GM19238 (cell line): ENCODE data around the gene SYNGAP1.

Experiments used
- DNase-seq: peaks from one replicate; pipeline ENCODE4 v3.0.0; 2011; ENCODE audit warnings: low spot score; ENCODE audit not compliant: insufficient read length

SYNGAP1 gene

DNA sequence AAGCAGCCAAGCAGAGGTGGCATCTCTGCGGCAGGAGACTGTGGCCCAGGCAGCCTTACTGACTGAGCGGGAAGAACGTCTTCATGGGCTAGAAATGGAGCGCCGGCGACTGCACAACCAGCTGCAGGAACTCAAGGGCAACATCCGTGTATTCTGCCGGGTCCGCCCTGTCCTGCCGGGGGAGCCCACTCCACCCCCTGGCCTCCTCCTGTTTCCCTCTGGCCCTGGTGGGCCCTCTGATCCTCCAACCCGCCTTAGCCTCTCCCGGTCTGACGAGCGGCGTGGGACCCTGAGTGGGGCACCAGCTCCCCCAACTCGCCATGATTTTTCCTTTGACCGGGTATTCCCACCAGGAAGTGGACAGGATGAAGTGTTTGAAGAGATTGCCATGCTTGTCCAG, 15.0 kb upstream of the SYNGAP1 start:
- no peak for DNase-seq

DNA sequence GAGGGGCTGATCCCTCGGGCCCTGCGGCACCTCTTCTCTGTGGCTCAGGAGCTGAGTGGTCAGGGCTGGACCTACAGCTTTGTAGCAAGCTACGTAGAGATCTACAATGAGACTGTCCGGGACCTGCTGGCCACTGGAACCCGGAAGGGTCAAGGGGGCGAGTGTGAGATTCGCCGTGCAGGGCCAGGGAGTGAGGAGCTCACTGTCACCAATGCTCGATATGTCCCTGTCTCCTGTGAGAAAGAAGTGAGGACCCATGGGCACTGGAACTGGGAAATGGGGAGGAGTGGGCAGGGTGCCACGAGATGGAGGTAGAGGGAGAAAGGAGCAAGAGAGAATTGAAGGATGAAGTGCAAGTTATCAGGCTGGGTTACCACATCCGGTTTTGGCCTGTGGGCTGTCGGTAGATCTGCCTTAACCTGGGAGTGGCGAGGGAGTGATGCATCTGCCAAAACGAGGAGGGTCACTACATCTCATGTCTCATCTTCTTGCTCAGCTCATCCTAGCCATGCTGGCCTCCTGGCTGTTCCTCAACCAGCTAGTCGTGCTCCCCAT, 14.4 kb upstream of the SYNGAP1 start:
- DNase-seq, result no peak

DNA sequence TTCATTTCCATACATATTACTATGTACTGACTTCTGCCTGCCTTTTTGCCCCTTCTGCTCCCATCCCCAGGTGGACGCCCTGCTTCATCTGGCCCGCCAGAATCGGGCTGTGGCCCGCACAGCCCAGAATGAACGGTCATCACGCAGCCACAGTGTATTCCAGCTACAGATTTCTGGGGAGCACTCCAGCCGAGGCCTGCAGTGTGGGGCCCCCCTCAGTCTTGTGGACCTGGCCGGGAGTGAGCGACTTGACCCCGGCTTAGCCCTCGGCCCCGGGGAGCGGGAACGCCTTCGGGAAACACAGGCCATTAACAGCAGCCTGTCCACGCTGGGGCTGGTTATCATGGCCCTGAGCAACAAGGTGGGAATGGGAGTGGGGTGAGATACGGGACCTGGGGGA, 13.7 kb upstream of the SYNGAP1 start:
- no peak for DNase-seq

DNA sequence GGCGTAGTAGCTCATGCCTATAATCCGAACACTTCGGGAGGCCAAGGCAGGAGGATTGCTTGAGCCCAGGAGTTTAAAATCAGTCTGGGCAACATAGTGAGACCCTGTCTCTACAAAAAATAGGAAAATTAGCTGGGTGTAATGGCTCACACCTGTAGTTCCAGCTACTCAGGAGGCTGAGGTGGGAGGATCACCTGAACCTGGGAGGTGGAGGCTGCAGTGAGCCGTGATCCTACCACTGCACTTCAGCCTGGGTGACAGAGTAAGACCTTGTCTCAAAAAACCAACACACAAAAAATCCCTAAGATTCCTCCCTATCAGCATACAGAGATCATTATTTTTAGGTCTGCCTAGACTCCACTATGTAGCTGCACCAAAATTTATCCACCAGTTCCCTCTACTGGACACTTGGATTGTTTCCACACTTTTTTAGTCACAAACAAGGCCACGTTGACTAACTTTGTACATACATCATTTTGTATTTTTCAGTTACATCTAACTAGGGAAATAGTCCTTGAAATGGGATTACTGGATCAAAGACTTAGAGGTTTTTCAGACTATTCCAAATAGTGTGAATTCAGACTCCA, 12.6 kb upstream of the SYNGAP1 start:
- DNase-seq, result no peak

DNA sequence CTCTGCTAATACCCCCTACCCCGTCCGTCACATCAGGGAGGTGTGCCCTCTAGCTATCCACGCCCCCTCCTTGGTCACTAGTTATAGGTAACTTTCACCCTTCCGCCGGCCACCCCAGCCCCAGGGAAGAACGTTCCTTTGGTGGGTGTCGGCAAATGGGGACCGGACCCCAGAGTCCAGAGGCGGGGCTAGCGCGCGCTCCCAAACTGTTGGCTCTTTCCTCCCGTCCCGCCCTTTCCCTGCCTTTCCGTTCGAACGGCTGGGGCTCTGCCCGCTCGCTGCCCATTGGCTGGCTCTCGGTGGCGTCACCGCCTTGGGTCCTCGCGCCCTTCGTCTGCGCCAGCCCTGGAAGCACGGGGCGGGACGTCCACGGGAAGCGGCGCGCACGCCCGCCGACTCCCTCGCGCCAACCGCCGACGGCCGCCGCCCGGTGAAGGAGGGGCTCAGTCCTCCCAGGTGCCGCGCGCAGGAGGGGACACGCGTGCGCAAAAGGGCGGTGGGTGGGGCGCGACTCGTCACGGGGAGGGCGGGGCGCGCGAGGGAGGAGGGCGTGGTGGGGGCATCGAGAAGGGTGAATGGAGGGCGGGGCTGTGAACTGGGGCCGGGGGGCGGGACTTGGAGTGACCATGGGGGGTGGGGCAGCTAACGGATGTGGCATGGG, 9.7 kb upstream of the SYNGAP1 start:
- peak; percentile 97 for DNase-seq

DNA sequence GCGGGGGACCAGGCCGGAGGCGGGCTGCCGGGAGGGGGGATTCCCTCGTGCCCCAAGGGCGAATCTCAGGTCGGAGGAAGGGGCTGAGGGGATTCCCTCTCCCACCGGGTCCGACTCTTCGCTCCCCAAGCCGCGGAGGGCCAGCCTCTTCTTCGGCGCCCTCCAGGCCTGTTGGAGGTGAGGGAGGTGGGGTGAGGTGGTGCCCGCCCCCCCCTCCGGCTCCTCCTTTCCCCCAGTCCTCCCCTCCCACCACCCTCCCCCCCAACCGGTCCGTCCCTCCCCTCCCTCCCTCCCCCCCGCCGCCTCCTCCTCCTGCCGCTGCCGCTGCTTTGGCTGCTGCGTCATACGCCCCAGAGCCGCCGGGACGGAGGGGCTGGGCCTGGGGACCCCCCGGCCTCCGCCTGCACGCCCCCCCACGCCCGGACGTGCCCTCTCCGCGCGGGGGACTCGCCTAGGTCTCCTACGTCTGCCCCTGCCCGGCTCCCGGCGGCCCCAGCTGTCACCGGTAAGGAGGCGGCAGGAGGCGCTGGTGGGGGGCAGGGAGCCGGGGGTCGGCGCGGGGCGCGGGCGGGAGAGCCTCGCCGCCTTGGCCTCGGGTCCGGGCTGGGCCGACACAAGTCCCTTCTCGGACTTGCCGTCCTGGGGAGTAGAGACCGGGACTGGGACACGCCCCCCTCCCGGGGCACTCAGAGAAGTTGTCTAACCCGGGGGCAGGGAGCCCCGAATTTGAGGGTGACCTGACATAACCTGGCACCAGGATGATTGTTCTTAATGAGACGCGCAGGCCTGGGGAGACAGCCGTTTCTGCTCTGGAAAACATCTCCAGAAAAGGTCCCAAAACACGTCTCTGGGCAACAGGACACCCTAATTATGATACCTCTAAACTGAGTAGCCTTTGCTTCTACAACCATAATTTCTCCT, 8.9 kb upstream of the SYNGAP1 start, which contains the start of gene PHF1:
Gene PHF1 (plus strand): TSS at position 304 of the 921 bp plus-strand sequence. CDS start 1,250 bp downstream, outside the sequence.
- DNase-seq, result peak; percentile 71

DNA sequence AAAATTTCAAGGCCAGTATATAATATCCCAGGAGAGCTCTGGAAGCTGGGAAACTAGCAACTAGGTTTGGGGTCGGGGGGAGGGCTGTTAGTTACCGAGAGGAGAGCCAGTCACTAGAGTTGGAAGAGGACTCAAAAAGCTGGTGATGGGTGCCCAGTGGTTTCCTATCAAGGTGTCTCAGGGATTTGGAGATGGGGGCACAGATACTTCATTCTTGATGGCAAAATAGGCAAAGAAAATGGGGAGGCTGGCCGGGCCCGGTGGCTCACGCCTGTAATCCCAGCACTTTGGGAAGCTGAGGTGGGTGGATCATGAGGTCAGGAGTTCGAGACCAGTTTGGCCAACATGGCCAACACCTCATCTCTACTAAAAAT, 8.2 kb upstream of the SYNGAP1 start:
- no peak for DNase-seq

DNA sequence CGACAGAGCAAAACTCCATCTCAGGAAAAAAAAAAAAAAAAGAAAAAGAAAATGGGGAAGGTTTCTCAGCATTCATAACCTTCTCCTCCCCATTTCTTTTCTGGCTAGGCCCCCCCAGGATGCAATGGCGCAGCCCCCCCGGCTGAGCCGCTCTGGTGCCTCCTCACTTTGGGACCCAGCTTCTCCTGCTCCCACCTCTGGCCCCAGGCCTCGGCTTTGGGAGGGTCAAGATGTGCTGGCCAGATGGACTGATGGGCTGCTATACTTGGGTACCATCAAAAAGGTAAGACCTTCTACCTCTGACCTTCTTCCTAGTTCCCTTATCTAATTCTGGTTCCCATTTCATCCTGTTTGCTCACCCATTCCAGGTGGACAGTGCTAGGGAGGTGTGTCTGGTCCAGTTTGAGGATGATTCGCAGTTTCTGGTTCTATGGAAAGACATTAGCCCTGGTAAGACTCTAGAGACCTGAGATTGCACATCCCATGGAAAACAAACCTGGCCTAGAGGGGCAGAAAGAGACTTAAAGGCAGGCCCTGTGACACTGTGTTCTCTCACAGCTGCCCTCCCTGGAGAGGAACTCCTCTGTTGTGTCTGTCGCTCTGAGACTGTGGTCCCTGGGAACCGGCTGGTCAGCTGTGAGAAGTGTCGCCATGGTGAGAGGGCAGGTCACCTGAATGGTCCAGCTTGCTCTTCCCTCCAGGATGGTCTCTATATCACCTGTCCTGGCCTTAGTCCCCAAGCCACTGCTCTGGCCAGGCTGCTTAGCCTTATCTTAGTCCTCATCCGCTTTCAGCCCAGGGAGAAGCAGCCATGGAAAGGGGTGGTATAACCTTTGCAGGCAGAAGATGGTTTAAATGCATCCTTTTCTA, 7.5 kb upstream of the SYNGAP1 start:
- no peak for DNase-seq

DNA sequence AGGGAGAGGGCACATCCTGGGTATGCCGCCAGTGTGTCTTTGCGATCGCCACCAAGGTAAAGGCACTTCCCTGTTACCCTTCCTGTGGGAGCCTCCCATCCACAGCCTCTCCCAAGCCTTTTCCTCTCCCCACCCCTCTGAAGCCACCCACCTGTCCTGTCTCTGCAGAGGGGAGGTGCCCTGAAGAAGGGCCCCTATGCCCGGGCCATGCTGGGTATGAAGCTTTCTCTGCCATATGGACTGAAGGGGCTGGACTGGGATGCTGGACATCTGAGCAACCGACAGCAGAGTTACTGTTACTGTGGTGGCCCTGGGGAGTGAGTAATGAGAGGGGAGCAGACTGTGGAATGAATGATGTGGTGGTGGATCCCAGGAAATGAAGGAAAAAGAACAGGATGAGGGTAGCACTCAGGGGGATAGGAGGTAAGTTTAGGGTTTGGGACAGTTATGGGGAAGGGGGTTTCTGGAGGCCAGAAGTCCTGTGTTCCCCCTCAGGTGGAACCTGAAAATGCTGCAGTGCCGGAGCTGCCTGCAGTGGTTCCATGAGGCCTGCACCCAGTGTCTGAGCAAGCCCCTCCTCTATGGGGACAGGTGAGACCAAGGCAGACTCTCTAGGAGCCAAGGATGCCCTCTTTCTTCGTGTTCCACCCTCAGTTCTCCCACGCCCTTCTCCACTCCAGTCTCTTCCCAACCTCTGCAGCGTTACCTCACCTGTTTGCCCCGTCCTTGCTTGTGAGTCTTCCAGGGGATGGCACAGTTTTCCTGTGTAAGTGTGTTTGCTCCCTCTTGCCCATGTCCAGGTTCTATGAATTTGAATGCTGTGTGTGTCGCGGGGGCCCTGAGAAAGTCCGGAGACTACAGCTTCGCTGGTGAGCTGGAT, 6.4 kb upstream of the SYNGAP1 start:
- DNase-seq, result no peak

DNA sequence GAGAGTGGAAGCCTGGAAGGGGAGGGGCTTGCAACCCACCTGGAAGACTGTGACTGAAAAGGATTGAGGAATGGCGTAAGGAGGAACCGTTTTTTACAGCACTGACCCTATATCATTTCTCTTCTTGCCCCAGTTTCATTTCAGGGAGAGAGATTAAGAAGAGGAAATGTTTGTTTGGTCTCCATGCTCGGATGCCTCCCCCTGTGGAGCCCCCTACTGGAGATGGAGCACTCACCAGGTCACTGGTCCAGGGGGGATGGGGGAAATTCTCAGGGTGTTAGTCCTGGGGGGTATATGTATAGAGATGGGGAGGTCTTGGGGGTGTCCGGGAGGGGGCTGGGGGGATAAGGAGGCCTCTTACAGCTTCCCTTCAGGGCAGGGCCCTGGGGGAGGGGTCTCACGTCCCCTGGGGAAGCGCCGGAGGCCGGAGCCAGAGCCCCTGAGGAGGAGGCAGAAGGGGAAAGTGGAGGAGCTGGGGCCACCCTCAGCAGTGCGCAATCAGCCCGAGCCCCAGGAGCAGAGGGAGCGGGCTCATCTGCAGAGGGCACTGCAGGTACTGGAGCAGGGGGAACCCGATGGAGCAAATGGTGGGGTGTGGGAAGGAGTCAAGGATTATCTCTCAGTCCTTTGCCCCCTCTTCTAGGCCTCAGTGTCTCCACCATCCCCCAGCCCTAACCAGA, 5.1 kb upstream of the SYNGAP1 start:
- DNase-seq, result no peak

DNA sequence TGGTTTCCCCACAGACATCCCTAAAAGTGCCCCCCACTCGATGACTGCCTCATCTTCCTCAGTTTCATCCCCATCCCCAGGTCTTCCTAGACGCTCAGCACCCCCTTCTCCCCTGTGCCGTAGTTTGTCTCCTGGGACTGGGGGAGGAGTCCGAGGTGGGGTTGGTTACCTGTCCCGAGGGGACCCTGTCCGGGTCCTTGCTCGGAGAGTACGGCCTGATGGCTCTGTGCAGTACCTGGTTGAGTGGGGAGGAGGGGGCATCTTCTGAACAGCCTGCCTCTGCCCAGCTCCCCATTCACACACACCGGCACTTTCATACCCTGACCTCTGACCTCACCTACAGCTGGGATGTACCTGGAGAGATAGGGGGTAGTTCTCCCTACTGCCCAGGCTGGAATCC, 4.0 kb upstream of the SYNGAP1 start:
- DNase-seq, result no peak

DNA sequence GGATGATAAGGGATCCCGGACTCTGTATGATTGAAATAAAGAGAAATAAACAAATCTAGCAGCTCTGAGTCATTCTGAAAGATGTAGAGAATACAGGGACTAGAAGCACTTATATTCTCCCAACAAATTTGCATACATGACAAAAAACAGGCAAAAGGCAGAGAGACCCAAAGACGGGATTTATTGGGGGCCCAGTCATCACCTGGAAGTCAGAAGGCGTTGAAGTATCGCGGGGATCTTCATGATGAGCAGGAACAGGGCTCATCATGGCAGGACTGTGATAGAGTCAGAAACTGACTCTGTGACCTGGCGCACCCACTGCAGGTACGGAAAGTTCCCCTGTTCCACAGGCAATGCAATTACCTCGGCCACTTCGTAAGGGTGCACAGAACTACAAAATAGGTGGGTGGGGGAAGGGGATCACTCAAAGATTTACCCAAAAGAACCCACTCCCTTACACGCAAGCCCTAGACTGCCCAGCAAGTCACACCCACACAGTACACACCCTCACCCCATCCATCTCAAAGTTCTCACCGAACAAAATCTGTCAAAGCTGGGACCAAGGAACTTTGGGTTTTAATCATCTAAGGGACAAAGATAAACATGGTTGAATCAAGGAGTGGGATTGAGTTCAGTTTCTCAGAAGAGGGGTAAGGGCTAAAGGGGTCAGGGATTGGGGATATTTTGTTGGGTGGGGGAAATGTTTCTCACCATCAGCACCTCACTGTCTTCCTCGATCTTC, 3.3 kb upstream of the SYNGAP1 start:
- no peak for DNase-seq

DNA sequence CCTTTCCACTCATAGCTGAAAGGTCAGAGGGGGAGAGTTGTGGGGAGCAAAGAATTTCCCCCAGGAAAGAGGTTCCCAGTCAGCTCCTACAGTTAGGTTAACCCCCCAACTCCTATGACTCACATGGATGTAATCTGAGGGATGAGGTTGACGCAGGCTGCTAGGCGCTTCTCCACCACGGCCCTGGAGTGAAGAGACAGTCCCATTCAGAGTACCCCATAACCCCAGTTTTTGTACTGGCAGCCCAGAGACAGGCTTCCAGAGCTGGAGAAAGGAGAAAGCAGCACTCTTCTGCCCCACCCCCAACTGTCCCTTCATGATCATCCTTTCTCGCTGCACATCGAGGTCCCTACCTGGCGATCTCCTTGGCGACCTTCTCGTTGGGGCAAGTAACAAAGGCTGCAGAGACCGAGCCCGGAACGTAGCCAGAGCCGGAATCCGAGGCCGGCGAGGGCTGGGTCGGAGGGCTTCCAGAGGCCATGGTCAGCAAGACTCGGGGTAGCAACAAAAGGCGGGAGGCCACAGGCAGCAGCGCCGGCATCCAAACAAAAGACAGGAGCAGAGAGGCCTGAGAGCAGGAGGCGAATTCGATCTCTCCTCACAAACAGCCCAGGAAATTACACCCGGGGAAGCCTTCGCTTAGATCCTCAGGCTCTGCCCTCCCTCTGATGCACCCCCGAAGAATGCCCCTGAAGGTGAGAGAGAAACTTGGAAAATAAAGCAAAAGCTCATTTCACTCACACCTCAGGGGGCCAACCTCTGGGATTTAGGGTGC, 2.5 kb upstream of the SYNGAP1 start:
- DNase-seq, result no peak

DNA sequence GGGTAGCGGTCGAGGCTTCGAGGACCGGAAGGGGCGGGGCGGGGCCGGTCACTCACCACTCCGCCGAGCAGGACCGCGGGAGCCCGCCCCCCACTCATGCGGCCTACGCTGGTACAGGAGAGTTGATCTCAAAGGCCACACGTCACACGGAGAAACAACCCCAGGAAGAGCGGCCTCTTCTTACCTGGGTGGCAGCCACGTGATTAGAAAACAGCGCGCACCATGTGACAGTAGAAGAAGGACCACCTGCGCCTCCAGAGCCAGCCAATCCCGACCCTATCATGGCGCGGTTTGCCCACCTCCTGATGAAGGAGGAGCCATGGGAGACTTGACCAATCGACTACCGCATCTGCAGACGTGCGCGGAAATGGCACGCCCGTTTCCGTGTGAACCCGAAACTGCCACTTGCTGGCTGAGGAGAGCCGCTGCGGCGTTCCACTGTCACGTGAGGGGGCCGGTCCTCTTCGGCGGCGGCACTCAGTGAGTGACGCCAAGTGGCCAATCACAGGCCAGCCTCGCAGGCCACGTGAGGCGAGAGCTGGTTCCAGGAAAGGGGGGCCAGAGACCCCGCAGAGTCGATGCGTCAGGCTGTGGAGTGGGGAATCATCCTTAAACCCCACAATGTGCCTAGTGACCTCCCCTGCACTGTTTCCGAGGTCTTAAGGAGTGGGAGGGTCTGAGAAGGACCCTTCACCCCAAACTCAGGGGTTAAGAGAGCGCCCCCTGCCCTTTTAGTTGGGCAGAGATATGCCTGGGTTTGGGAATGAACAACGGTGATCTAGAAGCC, 1.8 kb upstream of the SYNGAP1 start, which contains the start of gene CUTA:
Gene CUTA (minus strand): TSS at position 205 of the 787 bp plus-strand sequence. CDS start 107 bp downstream, at position 98.
- peak; percentile 92 for DNase-seq

DNA sequence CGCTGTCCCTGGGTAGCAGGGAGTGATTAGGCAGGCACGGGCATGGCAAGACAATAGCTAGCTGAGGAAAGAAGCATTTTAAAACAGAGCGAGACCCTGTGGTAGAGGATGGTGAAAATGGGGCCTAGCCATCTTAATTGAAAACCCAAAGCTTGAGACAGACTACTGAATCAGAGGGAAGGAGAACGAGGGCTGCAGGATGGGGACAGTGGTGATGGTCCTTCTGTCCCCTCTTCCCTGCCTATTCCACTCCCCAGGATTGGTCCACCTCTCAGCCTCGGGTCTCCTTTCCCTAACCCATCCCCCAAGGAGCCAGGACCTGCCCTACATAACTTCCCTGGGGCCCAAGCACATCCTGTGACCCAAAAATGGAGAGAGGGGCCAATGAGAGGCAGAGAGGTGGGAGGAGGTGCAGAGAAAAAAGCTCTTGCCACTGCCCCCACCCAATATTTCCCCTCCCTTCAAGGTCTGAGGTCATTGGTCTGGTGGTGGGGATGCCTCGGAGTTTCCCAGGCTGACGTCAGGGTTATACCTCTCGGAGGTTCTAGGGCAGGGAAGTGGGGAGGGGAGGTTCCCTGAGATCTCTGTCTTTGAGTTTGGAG, 1.1 kb upstream of the SYNGAP1 start:
- no peak for DNase-seq

DNA sequence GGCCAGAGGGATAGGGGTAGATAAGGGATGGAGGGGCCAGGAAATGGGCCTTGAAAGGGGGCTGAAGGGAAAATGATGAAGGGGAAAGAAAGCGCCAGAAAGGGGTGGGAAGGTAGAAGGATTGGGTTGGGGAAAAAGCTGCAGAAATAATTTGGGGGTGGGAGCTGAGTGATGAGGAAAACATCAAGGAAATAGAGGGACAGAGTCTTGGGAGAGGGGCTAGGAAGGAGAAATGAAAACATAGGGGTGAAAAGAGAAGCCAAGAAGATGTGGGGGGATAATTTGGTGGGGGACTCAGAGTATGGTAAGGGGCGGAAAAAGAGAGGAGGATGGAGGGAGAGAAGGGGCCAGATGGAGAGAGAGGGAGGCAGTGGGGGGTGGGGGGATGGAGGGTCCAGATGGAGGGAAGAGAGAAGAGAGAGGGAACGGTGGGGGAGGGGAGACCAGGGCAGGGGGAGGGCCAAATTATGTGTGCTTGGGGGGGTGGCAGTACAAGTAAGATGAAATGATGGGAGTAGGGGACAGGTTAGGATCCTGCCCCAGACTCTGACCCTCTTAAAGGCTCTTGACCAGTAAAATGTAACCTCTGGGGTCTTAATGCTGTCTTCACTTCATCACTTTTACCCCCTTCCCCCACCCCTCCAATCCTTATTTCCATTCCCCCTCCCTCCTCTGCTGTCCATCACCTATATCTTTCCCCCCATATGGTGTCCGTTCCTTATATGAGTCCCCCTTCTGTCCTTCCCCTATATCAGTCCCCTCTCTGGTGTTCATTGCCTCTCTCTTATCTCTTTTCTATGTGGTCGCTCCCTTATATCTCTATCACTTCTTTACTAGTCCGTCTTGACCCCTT, 852 bp downstream of the SYNGAP1 start:
- DNase-seq, result no peak
